Right kidney (tissue), 1 donor: Measurements from ENCODE around the gene ZSWIM7.
"Not testable (repeated sequence)": the region's sequence is repeated elsewhere in the genome, so short reads cannot be mapped to it uniquely, and the experiment has no call there.

Experiments
- DNase-seq: peaks from one replicate; pipeline ENCODE4 v3.0.0-alpha.2; 2016

ZSWIM7 gene

GRCh38 chr17:15957608-15958307, 41.7 kb downstream of the ZSWIM7 start:
- no peak for DNase-seq

GRCh38 chr17:15957206-15957605, 42.3 kb downstream of the ZSWIM7 start:
- DNase-seq: no peak

- no peak for DNase-seq
These were observed 43.5 kb downstream of the ZSWIM7 start for GRCh38 chr17:15955793-15956541.

- no peak for DNase-seq
These were observed 45.3 kb downstream of the ZSWIM7 start for GRCh38 chr17:15954222-15954621.

GRCh38 chr17:15952916-15953790, 46.4 kb downstream of the ZSWIM7 start:
- no peak for DNase-seq

GRCh38 chr17:15952048-15952532, 47.4 kb downstream of the ZSWIM7 start:
- DNase-seq: no peak

- DNase-seq: no peak
These were observed 48.0 kb downstream of the ZSWIM7 start for GRCh38 chr17:15951368-15952047.

GRCh38 chr17:15947976-15948752, 51.3 kb downstream of the ZSWIM7 start:
- no peak for DNase-seq

- DNase-seq: no peak
These were observed 52.2 kb downstream of the ZSWIM7 start for GRCh38 chr17:15947271-15947670.

- no peak for DNase-seq
These were observed 52.8 kb downstream of the ZSWIM7 start for GRCh38 chr17:15946611-15947120.

- DNase-seq: peak; percentile 68
These were observed 53.8 kb downstream of the ZSWIM7 start for GRCh38 chr17:15945527-15946191.

- peak; percentile 85 for DNase-seq
These were observed 54.6 kb downstream of the ZSWIM7 start, which contains the start of gene ADORA2B for GRCh38 chr17:15944759-15945526. Gene ADORA2B (plus strand): TSS chr17:15945130. CDS start chr17:15945249, 119 bp downstream.

GRCh38 chr17:15943971-15944758, 55.3 kb downstream of the ZSWIM7 start:
- DNase-seq: no peak

- no peak for DNase-seq
These were observed 57.2 kb downstream of the ZSWIM7 start for GRCh38 chr17:15942207-15942833.

- no peak for DNase-seq
These were observed 57.7 kb downstream of the ZSWIM7 start for GRCh38 chr17:15941781-15942180.

- DNase-seq: not testable (repeated sequence)
These were observed 63.0 kb downstream of the ZSWIM7 start for GRCh38 chr17:15936481-15936880.

GRCh38 chr17:15935891-15936290, 63.6 kb downstream of the ZSWIM7 start:
- DNase-seq: no peak

GRCh38 chr17:15934866-15935265, 64.6 kb downstream of the ZSWIM7 start:
- DNase-seq: no peak
